Common myeloid progenitor, CD34-positive (primary cell): ENCODE measurements around the gene DAGLA.

Experiments used
- CTCF ChIA-PET: fragments of 350-600 bp; sonication (Branson Sonifier 250); formaldehyde crosslinking; loops from one replicate; lab custom pipeline; 2021; ENCODE audit warnings: antibody characterized with exemption; lab: Charles Lee
- POLR2A ChIA-PET: fragments of 350-600 bp; sonication (Branson Sonifier 250); formaldehyde crosslinking; loops from one replicate; lab custom pipeline; 2021; ENCODE audit warnings: antibody characterized with exemption; lab: Charles Lee
- DNase-seq, 3 donors: peaks; one replicate each; pipeline versions ENCODE4 v3.0.0 to v3.0.0-alpha.2; 2013
- H3K27ac ChIP-seq, 2 experiments: 1 replicate in 1 of 2; 2 replicates in 1 of 2; pipeline ENCODE4 v1.7.0; 2013; ENCODE audit warnings: inconsistent platforms in 2 of 2, low read length in 2 of 2, mild to moderate bottlenecking in 2 of 2, low read depth in 1 of 2, moderate library complexity in 1 of 2; ENCODE audit not compliant: severe bottlenecking in 2 of 2, insufficient read depth in 1 of 2, poor library complexity in 1 of 2
- H3K27me3 ChIP-seq, 5 experiments: replicated peaks in 2 of 5; 1 replicate in 3 of 5; 2 replicates in 2 of 5; pipeline versions ENCODE4 v1.6.1 to v1.7.0; 2013; ENCODE audit warnings: low read length in 4 of 5, mild to moderate bottlenecking in 2 of 5, moderate library complexity in 2 of 5, inconsistent platforms in 1 of 5; ENCODE audit not compliant: insufficient read depth in 5 of 5, control insufficient read depth in 4 of 5
- H3K36me3 ChIP-seq, 4 experiments: 1 replicate in 2 of 4; 2 replicates in 2 of 4; pipeline versions ENCODE4 v1.6.1 to v1.7.0; 2013; ENCODE audit warnings: low read length in 3 of 4, control low read depth in 1 of 4, mild to moderate bottlenecking in 1 of 4; ENCODE audit not compliant: control insufficient read depth in 4 of 4, insufficient read depth in 4 of 4
- H3K4me1 ChIP-seq, 4 experiments: 1 replicate in 3 of 4; 2 replicates in 1 of 4; pipeline versions ENCODE4 v1.6.1 to v1.7.1; 2013; ENCODE audit warnings: low read length in 3 of 4, mild to moderate bottlenecking in 3 of 4, control low read depth in 1 of 4, inconsistent platforms in 1 of 4, moderate library complexity in 1 of 4; ENCODE audit not compliant: control insufficient read depth in 4 of 4, insufficient read depth in 4 of 4; ENCODE audit errors: control extremely low read depth in 1 of 4
- H3K4me3 ChIP-seq, 7 experiments: 1 replicate in 4 of 7; 2 replicates in 3 of 7; pipeline versions ENCODE4 v1.5.1 to v1.7.0; 2013; ENCODE audit warnings: mild to moderate bottlenecking in 7 of 7, low read length in 6 of 7, moderate library complexity in 6 of 7, inconsistent platforms in 2 of 7, low read depth in 2 of 7, control low read depth in 1 of 7; ENCODE audit not compliant: insufficient read depth in 4 of 7, control insufficient read depth in 1 of 7; ENCODE audit errors: extremely low read depth in 1 of 7
- H3K9me3 ChIP-seq, 5 experiments: 1 replicate in 4 of 5; 2 replicates in 1 of 5; pipeline versions ENCODE4 v1.6.1 to v1.7.1; 2013; ENCODE audit warnings: low read length in 4 of 5, mild to moderate bottlenecking in 2 of 5, inconsistent platforms in 1 of 5, low read depth in 1 of 5, moderate library complexity in 1 of 5; ENCODE audit not compliant: control insufficient read depth in 4 of 5, insufficient read depth in 2 of 5; ENCODE audit errors: control extremely low read depth in 1 of 5
- WGBS: methylation state at CpG from one replicate; pipeline ENCODE4 v1.1.5; 2013; ENCODE audit not compliant: insufficient coverage; 5-methylcytosine and 5-hydroxymethylcytosine counted together

DAGLA gene

GRCh38 chr11:61773356-61773755 lies 93.2 kb downstream of the DAGLA start:
- Histone ChIP-seq H3K4me3 (no peak overlapping the region), H3K36me3 (no peaks in the 10 kb centered on the region), H3K27me3 (peaks cover 0 to 7% (median 0%) of the 10 kb centered on the region in 5 experiments), H3K27ac (no peak overlapping the region), H3K9me3 (no peaks in the 10 kb centered on the region), H3K4me1 (peaks cover 0 to 20% (median 13%) of the 10 kb centered on the region in 4 experiments)
- DNase-seq: no peak
- WGBS: 87% methylated on average over 5 of the region's 10 CpGs
- ChIA-PET POLR2A (no interaction called here), CTCF (interaction anchor here (1.2 kb wide), 1 partner anchor 20 kb away, joined by 3 read pairs; no protein-coding TSS in a partner anchor)

GRCh38 chr11:61773809-61774208 lies 93.6 kb downstream of the DAGLA start:
- CTCF ChIA-PET: interaction anchor here (0.6 to 1.2 kb wide), 2 partner anchors 14 to 20 kb away, joined by 3 to 4 read pairs; no protein-coding TSS in a partner anchor
- no peaks in the 10 kb centered on the region for H3K36me3 ChIP-seq
- H3K4me3 ChIP-seq: no peak overlapping the region
- H3K4me1 ChIP-seq: peaks cover 0 to 17% (median 13%) of the 10 kb centered on the region in 4 experiments
- H3K27me3 ChIP-seq: peaks cover 0 to 9% (median 0%) of the 10 kb centered on the region in 5 experiments
- H3K27ac ChIP-seq: no peak overlapping the region
- 95% methylated on average over 14 of the region's 18 CpGs for WGBS
- POLR2A ChIA-PET: no interaction called here
- H3K9me3 ChIP-seq: no peaks in the 10 kb centered on the region
- no peak for DNase-seq

DNA sequence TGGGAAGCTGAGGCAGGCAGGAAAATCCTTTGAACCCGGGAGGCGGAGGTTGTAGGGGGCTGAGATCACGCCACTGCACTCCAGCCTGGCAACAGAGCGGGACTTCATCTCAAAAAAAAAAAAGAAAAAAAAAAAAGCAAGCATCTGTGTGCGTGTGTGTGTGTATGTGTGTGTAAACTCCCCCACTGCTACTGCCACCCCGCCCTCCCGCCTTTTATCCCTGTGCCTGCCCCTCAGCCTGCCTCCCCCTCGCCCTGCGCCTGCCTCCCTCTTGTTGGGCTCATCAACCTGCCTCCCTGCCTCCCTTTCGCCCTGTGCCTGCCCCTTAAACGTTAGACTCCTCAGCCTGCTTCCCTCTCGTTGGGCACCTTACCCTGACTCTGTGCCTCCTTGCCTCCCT lies 94.2 kb downstream of the DAGLA start:
- Histone ChIP-seq H3K4me3 (no peak overlapping the region), H3K27me3 (peaks cover 0 to 9% (median 0%) of the 10 kb centered on the region in 5 experiments), H3K4me1 (peaks cover 0 to 15% (median 12%) of the 10 kb centered on the region in 4 experiments), H3K36me3 (no peaks in the 10 kb centered on the region), H3K27ac (no peak overlapping the region), H3K9me3 (no peaks in the 10 kb centered on the region)
- POLR2A ChIA-PET: no interaction called here
- WGBS: 93% methylated on average over 9 of the region's 12 CpGs
- no peak for DNase-seq
- CTCF ChIA-PET: interaction anchor here (0.6 to 1.2 kb wide), 2 partner anchors 15 to 21 kb away, joined by 3 to 4 read pairs; no protein-coding TSS in a partner anchor

DNA sequence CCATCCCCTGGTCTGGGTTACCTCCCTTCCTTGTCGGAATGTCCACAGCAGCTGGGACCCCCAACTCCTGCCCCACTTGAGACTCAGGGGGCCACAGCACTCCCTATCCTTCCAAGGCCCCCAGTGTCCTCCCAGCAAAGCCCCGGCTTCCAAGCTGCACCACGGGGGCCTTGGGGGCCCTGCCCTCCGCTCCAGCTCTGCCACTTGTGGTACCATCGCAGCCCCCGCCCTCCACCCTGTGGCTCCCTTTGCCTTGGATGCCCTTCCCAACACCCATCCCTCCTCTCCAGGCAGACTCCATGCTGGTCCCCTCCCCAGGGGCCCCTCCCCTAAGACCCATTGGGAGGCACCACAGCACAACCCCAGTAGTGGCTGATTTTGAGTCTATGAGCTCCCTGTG lies 94.9 kb downstream of the DAGLA start:
- DNase-seq: no peak
- POLR2A ChIA-PET: no interaction called here
- Histone ChIP-seq H3K36me3 (no peaks in the 10 kb centered on the region), H3K27ac (no peak overlapping the region), H3K4me1 (peaks cover 0 to 15% (median 12%) of the 10 kb centered on the region in 4 experiments), H3K27me3 (peaks cover 0 to 9% (median 0%) of the 10 kb centered on the region in 5 experiments), H3K4me3 (no peak overlapping the region), H3K9me3 (no peaks in the 10 kb centered on the region)
- CTCF ChIA-PET: interaction anchor here (0.5 to 1.6 kb wide), 7 partner anchors 8 to 35 kb away, joined by 3 to 5 read pairs (median 3); no protein-coding TSS in a partner anchor
- 98% methylated on average over 6 of the region's 6 CpGs for WGBS

GRCh38 chr11:61775606-61776554 lies 95.7 kb downstream of the DAGLA start:
- Histone ChIP-seq H3K9me3 (no peaks in the 10 kb centered on the region), H3K27me3 (peaks cover 0 to 9% (median 0%) of the 10 kb centered on the region in 5 experiments), H3K4me3 (no peak overlapping the region), H3K4me1 (peaks cover 0 to 15% (median 12%) of the 10 kb centered on the region in 4 experiments), H3K27ac (no peak overlapping the region), H3K36me3 (no peaks in the 10 kb centered on the region)
- CTCF ChIA-PET: interaction anchor here (0.8 to 1.6 kb wide), 8 partner anchors 9 to 36 kb away, joined by 3 to 5 read pairs (median 4); no protein-coding TSS in a partner anchor
- WGBS: 92% methylated on average over 17 of the region's 20 CpGs
- DNase-seq: no peak
- POLR2A ChIA-PET: no interaction called here

DNA sequence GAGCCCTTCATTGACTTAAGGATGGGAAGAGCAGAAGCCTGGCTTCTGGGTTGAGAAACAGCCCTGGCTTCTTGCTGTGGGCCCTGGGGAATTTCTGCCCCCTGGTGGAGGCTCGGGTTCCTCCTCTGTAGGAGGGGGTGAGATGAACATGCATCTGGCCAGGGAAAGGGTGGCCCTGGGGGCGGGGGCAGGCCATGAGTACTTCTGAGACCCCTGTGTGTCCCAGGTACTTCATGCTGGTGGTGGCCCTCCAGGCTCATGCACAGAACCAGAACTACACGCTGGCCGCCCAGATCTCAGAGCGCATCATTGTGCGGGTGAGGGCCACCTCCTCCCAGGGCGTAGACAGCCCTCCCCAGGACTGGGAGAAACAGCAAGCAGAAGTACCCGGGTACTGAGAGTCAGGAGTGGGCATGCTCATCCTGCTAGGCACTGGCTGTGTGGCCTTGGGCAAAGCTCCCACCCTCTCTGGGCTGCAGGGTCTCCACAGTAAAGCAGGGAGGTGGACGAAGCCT lies 96.4 kb downstream of the DAGLA start:
- no peaks in the 10 kb centered on the region for H3K36me3 ChIP-seq
- H3K4me3 ChIP-seq: no peak overlapping the region
- DNase-seq: peak; percentile 68 to 81 (median 76)
- H3K9me3 ChIP-seq: no peaks in the 10 kb centered on the region
- peaks cover 0 to 9% (median 0%) of the 10 kb centered on the region in 5 experiments for H3K27me3 ChIP-seq
- WGBS: 76% methylated on average over 9 of the region's 9 CpGs
- H3K27ac ChIP-seq: no peak overlapping the region
- ChIA-PET CTCF (interaction anchor here (1.0 to 1.6 kb wide), 3 partner anchors 11 to 32 kb away, joined by 3 to 4 read pairs (median 3); no protein-coding TSS in a partner anchor), POLR2A (no interaction called here)
- H3K4me1 ChIP-seq: peaks cover 0 to 15% (median 12%) of the 10 kb centered on the region in 4 experiments
